DND-41 (cell line): Measurements from ENCODE around the gene MAEL.

ENCODE experiments used
- ATAC-seq: fragments of 200-7000 bp; cut with Tn5 transposase; 3 replicates; pipeline ENCODE4 v1.9.1; 2021; ENCODE audit warnings: low read depth; ENCODE audit not compliant: insufficient read depth
- DNase-seq: peaks from one replicate; pipeline ENCODE4 v3.0.0-alpha.2; 2020
- H2AFZ ChIP-seq: 2 replicates; pipeline ENCODE4 v1.6.0; 2012; ENCODE audit warnings: low read depth, low read length
- H3K27ac ChIP-seq: 2 replicates; pipeline ENCODE4 v1.5.1; 2012; ENCODE audit warnings: low read length, inconsistent platforms
- H3K27me3 ChIP-seq: fragments of 200-600 bp; sonication (generic); 2 replicates; pipeline ENCODE4 v1.6.0; 2012; ENCODE audit warnings: low read length, mild to moderate bottlenecking, inconsistent platforms; ENCODE audit not compliant: insufficient read depth, poor library complexity
- H3K36me3 ChIP-seq: 2 replicates; pipeline ENCODE4 v1.5.1; 2012; ENCODE audit warnings: low read length, inconsistent platforms; ENCODE audit not compliant: insufficient read depth
- H3K4me1 ChIP-seq: 2 replicates; pipeline ENCODE4 v1.5.1; 2012; ENCODE audit warnings: mild to moderate bottlenecking, low read length; ENCODE audit not compliant: insufficient read depth
- H3K4me2 ChIP-seq: 2 replicates; pipeline ENCODE4 v1.6.0; 2012; ENCODE audit warnings: mild to moderate bottlenecking, moderate library complexity, low read length, inconsistent platforms; ENCODE audit not compliant: insufficient read depth
- H3K4me3 ChIP-seq, 2 experiments: fragments of 200-600 bp in 1 of 2; shearing (Covaris generic) in 1 of 2; 2 replicates each; pipeline ENCODE4 v1.5.1; 2012 to 2016; ENCODE audit warnings: inconsistent platforms in 2 of 2, low read length in 2 of 2, mild to moderate bottlenecking in 2 of 2, low read depth in 1 of 2, moderate library complexity in 1 of 2
- H3K79me2 ChIP-seq: 2 replicates; pipeline ENCODE4 v1.6.0; 2012; ENCODE audit warnings: low read length, inconsistent platforms; ENCODE audit not compliant: insufficient read depth
- H3K9ac ChIP-seq: 2 replicates; pipeline ENCODE4 v1.6.0; 2012; ENCODE audit warnings: low read depth, mild to moderate bottlenecking, inconsistent platforms, low read length, moderate library complexity
- H3K9me3 ChIP-seq: 2 replicates; pipeline ENCODE4 v1.5.1; 2012; ENCODE audit warnings: low read length, moderate library complexity, mild to moderate bottlenecking, inconsistent platforms; ENCODE audit not compliant: insufficient read depth, severe bottlenecking
- H4K20me1 ChIP-seq: 2 replicates; pipeline ENCODE4 v1.6.0; 2012; ENCODE audit warnings: low read length; ENCODE audit not compliant: insufficient read depth
- CTCF ChIP-seq: IDR thresholded peaks from 2 replicates; pipeline ENCODE4 v1.5.1; 2012; ENCODE audit warnings: borderline replicate concordance, low read length, moderate library complexity, mild to moderate bottlenecking; ENCODE audit not compliant: poor library complexity, severe bottlenecking; ENCODE audit errors: extremely low read depth
- EZH2 ChIP-seq: IDR thresholded peaks from 3 replicates; pipeline ENCODE4 v1.6.1; 2012; ENCODE audit warnings: borderline replicate concordance, low read depth, mild to moderate bottlenecking, moderate library complexity, low read length, inconsistent platforms; ENCODE audit not compliant: severe bottlenecking

MAEL gene

GRCh38 chr1:167059809-167060107 is 70.7 kb downstream of the MAEL start:
- Histone ChIP-seq H3K4me2 (no peak overlapping the region), H3K4me1 (peaks cover 12% of the 10 kb centered on the region)

GRCh38 chr1:167060141-167061072 is 71.3 kb downstream of the MAEL start:
- no peak for DNase-seq
- no peaks in the 10 kb centered on the region for H4K20me1 ChIP-seq
- TF ChIP-seq CTCF: peak; percentile 39
- no peak for TF ChIP-seq EZH2
- H2AFZ ChIP-seq: no peak overlapping the region
- H3K4me2 ChIP-seq: no peak overlapping the region
- no peak overlapping the region for H3K9ac ChIP-seq
- no peaks in the 10 kb centered on the region for H3K36me3 ChIP-seq
- no peak overlapping the region for H3K4me3 ChIP-seq
- no peaks in the 10 kb centered on the region for H3K27me3 ChIP-seq
- H3K9me3 ChIP-seq: no peaks in the 10 kb centered on the region
- H3K27ac ChIP-seq: no peak overlapping the region
- H3K79me2 ChIP-seq: no peaks in the 10 kb centered on the region
- no peak for ATAC-seq
- peaks cover 12% of the 10 kb centered on the region for H3K4me1 ChIP-seq

More at GRCh38 chr1:167059809-167060107, 70.7 kb downstream of the MAEL start:
- Histone ChIP-seq H3K79me2 (no peaks in the 10 kb centered on the region), H2AFZ (peak overlapping the region; percentile 95), H4K20me1 (no peaks in the 10 kb centered on the region), H3K9ac (no peak overlapping the region), H3K27me3 (no peaks in the 10 kb centered on the region), H3K27ac (no peak overlapping the region), H3K4me3 (no peak overlapping the region), H3K9me3 (no peaks in the 10 kb centered on the region), H3K36me3 (no peaks in the 10 kb centered on the region)
- TF ChIP-seq CTCF (no peak), EZH2 (no peak)
- no peak for ATAC-seq
- DNase-seq: no peak

GRCh38 chr1:167061073-167061464 is 72.0 kb downstream of the MAEL start:
- Histone ChIP-seq H3K9ac (no peak overlapping the region), H3K27me3 (no peaks in the 10 kb centered on the region), H3K4me3 (no peak overlapping the region), H3K4me2 (no peak overlapping the region), H4K20me1 (no peaks in the 10 kb centered on the region), H3K9me3 (no peaks in the 10 kb centered on the region), H2AFZ (no peak overlapping the region), H3K36me3 (no peaks in the 10 kb centered on the region), H3K79me2 (no peaks in the 10 kb centered on the region), H3K4me1 (peaks cover 12% of the 10 kb centered on the region), H3K27ac (no peak overlapping the region)
- TF ChIP-seq EZH2 (no peak), CTCF (no peak)
- no peak for DNase-seq
- no peak for ATAC-seq

- DNase-seq: no peak
- H3K27me3 ChIP-seq: no peaks in the 10 kb centered on the region
- H4K20me1 ChIP-seq: no peaks in the 10 kb centered on the region
- no peak for TF ChIP-seq CTCF
- no peak for TF ChIP-seq EZH2
- H3K4me1 ChIP-seq: peaks cover 9% of the 10 kb centered on the region
- H3K4me3 ChIP-seq: no peak overlapping the region
- no peaks in the 10 kb centered on the region for H3K36me3 ChIP-seq
- no peak overlapping the region for H2AFZ ChIP-seq
- H3K9ac ChIP-seq: no peak overlapping the region
- no peak overlapping the region for H3K4me2 ChIP-seq
- H3K79me2 ChIP-seq: no peaks in the 10 kb centered on the region
- no peak overlapping the region for H3K27ac ChIP-seq
- no peak for ATAC-seq
- no peaks in the 10 kb centered on the region for H3K9me3 ChIP-seq
These were observed 75.5 kb downstream of the MAEL start for GRCh38 chr1:167064621-167065020.
